ENCODE results near the gene ATP6V1F.

The ATP6V1F gene

GRCh38 chr7:128883622-128884448, 21.2 kb downstream of the ATP6V1F start:
- H3K36me3 ChIP-seq (ENCODE audit: control insufficient read depth in 1 of 2, insufficient read depth in 2 of 2, low read length in 2 of 2) = no peaks in the 10 kb centered on the region
- no peak overlapping the region for H3K9ac ChIP-seq (ENCODE audit: low read depth in 1 of 2, low read length in 2 of 2)
- no peaks in the 10 kb centered on the region for H3K9me3 ChIP-seq (ENCODE audit: control insufficient read depth in 1 of 2, low read length in 2 of 2)
- H3K27ac ChIP-seq (ENCODE audit: low read depth, low read length) = no peak overlapping the region
- peak overlapping the region in 1 of 2 donors; percentile 61 for H3K4me3 ChIP-seq (ENCODE audit: low read depth in 1 of 2, low read length in 2 of 2)
- no peaks in the 10 kb centered on the region for H3K27me3 ChIP-seq (ENCODE audit: control insufficient read depth in 1 of 2, insufficient read depth in 2 of 2, low read length in 2 of 2)
- H3K4me1 ChIP-seq (ENCODE audit: control insufficient read depth in 1 of 2, insufficient read depth in 2 of 2, low read length in 2 of 2) = peaks cover 5 to 9% of the 10 kb centered on the region in 2 donors

- Histone ChIP-seq H3K36me3 (ENCODE audit: control insufficient read depth in 1 of 2, insufficient read depth in 2 of 2, low read length in 2 of 2) (no peaks in the 10 kb centered on the region), H3K4me1 (ENCODE audit: control insufficient read depth in 1 of 2, insufficient read depth in 2 of 2, low read length in 2 of 2) (peaks cover 5 to 9% of the 10 kb centered on the region in 2 donors), H3K27me3 (ENCODE audit: control insufficient read depth in 1 of 2, insufficient read depth in 2 of 2, low read length in 2 of 2) (no peaks in the 10 kb centered on the region), H3K9ac (ENCODE audit: low read depth in 1 of 2, low read length in 2 of 2) (no peak overlapping the region), H3K9me3 (ENCODE audit: control insufficient read depth in 1 of 2, low read length in 2 of 2) (no peaks in the 10 kb centered on the region), H3K27ac (ENCODE audit: low read depth, low read length) (no peak overlapping the region), H3K4me3 (ENCODE audit: low read depth in 1 of 2, low read length in 2 of 2) (no peak overlapping the region)
These were observed 22.1 kb downstream of the ATP6V1F start for GRCh38 chr7:128884561-128885369.

GRCh38 chr7:128885370-128886187, 22.9 kb downstream of the ATP6V1F start:
- H3K9me3 ChIP-seq (ENCODE audit: control insufficient read depth in 1 of 2, low read length in 2 of 2) = no peaks in the 10 kb centered on the region
- H3K9ac ChIP-seq (ENCODE audit: low read depth in 1 of 2, low read length in 2 of 2) = no peak overlapping the region
- no peak overlapping the region for H3K27ac ChIP-seq (ENCODE audit: low read depth, low read length)
- H3K4me1 ChIP-seq (ENCODE audit: control insufficient read depth in 1 of 2, insufficient read depth in 2 of 2, low read length in 2 of 2) = peaks cover 5 to 9% of the 10 kb centered on the region in 2 donors
- peaks cover 0 to 4% of the 10 kb centered on the region in 2 donors for H3K27me3 ChIP-seq (ENCODE audit: control insufficient read depth in 1 of 2, insufficient read depth in 2 of 2, low read length in 2 of 2)
- H3K36me3 ChIP-seq (ENCODE audit: control insufficient read depth in 1 of 2, insufficient read depth in 2 of 2, low read length in 2 of 2) = no peaks in the 10 kb centered on the region
- no peak overlapping the region for H3K4me3 ChIP-seq (ENCODE audit: low read depth in 1 of 2, low read length in 2 of 2)

GRCh38 chr7:128886391-128887168, 23.9 kb downstream of the ATP6V1F start:
- Histone ChIP-seq H3K9me3 (ENCODE audit: control insufficient read depth in 1 of 2, low read length in 2 of 2) (no peaks in the 10 kb centered on the region), H3K4me1 (ENCODE audit: control insufficient read depth in 1 of 2, insufficient read depth in 2 of 2, low read length in 2 of 2) (peaks cover 5 to 15% of the 10 kb centered on the region in 2 donors), H3K36me3 (ENCODE audit: control insufficient read depth in 1 of 2, insufficient read depth in 2 of 2, low read length in 2 of 2) (no peaks in the 10 kb centered on the region), H3K27ac (ENCODE audit: low read depth, low read length) (no peak overlapping the region), H3K9ac (ENCODE audit: low read depth in 1 of 2, low read length in 2 of 2) (no peak overlapping the region), H3K4me3 (ENCODE audit: low read depth in 1 of 2, low read length in 2 of 2) (no peak overlapping the region), H3K27me3 (ENCODE audit: control insufficient read depth in 1 of 2, insufficient read depth in 2 of 2, low read length in 2 of 2) (peaks cover 4 to 6% of the 10 kb centered on the region in 2 donors)

DNA sequence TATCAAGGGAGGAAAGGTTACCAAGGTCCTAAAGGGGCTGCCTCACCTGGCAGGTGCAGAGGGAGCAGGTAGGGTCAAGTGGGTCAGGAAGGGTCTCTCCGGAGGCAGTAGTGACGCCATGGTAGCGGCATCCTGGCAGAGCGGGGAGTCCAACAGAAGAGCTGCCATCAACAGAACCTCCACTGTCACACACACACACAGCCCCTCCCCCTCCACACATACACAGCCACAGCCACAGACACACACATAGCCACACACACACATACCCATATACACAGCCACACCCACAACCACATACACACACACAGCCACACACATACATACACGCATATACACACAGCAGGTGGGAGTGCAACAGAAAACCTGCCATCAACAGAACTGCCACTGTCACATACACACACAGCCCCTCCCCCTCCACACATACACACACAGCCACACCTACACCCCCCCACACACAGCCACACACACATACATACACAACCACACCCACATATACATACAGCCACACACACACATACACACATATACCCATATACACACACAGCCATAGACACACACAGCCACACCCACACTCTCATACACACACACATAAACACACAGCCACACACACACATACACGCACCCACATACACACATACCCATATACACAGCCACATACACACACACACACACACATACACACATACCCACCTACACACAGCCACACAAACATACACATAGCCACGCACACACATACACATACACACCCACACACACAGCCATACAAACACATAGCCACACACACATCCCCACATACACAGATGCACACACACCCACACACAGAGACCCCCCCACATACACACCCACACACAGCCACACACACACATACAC, 24.7 kb downstream of the ATP6V1F start:
- no peak overlapping the region for H3K4me3 ChIP-seq (ENCODE audit: low read depth in 1 of 2, low read length in 2 of 2)
- peaks cover 4 to 8% of the 10 kb centered on the region in 2 donors for H3K27me3 ChIP-seq (ENCODE audit: control insufficient read depth in 1 of 2, insufficient read depth in 2 of 2, low read length in 2 of 2)
- H3K27ac ChIP-seq (ENCODE audit: low read depth, low read length) = no peak overlapping the region
- no peaks in the 10 kb centered on the region for H3K9me3 ChIP-seq (ENCODE audit: control insufficient read depth in 1 of 2, low read length in 2 of 2)
- no peak overlapping the region for H3K9ac ChIP-seq (ENCODE audit: low read depth in 1 of 2, low read length in 2 of 2)
- H3K36me3 ChIP-seq (ENCODE audit: control insufficient read depth in 1 of 2, insufficient read depth in 2 of 2, low read length in 2 of 2) = no peaks in the 10 kb centered on the region
- H3K4me1 ChIP-seq (ENCODE audit: control insufficient read depth in 1 of 2, insufficient read depth in 2 of 2, low read length in 2 of 2) = peaks cover 8 to 21% of the 10 kb centered on the region in 2 donors

DNA sequence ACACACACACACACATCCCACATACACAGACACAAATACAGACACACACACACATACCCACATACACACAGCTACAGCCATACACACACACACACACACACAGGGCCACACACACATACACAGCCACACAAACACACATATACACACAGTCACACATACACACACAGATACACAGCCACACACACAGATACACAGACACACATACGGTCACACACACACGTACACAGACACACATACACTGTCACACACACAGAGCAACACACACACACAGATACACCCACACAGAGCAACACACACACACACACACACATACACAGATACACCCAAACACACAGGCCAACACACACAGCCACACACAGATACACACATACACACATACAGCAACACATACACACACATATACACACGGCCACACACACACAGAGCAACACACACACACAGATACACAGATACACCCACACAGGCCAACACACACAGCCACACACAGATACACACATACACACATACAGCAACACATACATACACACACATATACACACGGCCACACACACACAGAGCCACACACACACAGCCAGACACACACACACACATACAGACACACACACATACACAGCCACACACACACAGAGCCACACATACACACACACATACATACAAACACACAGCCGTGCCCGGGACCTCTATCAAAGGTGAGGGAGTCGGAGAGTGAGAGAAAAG, 25.5 kb downstream of the ATP6V1F start:
- Histone ChIP-seq H3K9ac (ENCODE audit: low read depth in 1 of 2, low read length in 2 of 2) (no peak overlapping the region), H3K9me3 (ENCODE audit: control insufficient read depth in 1 of 2, low read length in 2 of 2) (no peaks in the 10 kb centered on the region), H3K4me1 (ENCODE audit: control insufficient read depth in 1 of 2, insufficient read depth in 2 of 2, low read length in 2 of 2) (peaks cover 15 to 27% of the 10 kb centered on the region in 2 donors), H3K27me3 (ENCODE audit: control insufficient read depth in 1 of 2, insufficient read depth in 2 of 2, low read length in 2 of 2) (peaks cover 4 to 8% of the 10 kb centered on the region in 2 donors), H3K36me3 (ENCODE audit: control insufficient read depth in 1 of 2, insufficient read depth in 2 of 2, low read length in 2 of 2) (no peaks in the 10 kb centered on the region), H3K4me3 (ENCODE audit: low read depth in 1 of 2, low read length in 2 of 2) (no peak overlapping the region), H3K27ac (ENCODE audit: low read depth, low read length) (no peak overlapping the region)

GRCh38 chr7:128888756-128889095, 26.1 kb downstream of the ATP6V1F start:
- no peak overlapping the region for H3K4me3 ChIP-seq (ENCODE audit: low read depth in 1 of 2, low read length in 2 of 2)
- H3K9me3 ChIP-seq (ENCODE audit: control insufficient read depth in 1 of 2, low read length in 2 of 2) = no peaks in the 10 kb centered on the region
- H3K9ac ChIP-seq (ENCODE audit: low read depth in 1 of 2, low read length in 2 of 2) = no peak overlapping the region
- peaks cover 4 to 8% of the 10 kb centered on the region in 2 donors for H3K27me3 ChIP-seq (ENCODE audit: control insufficient read depth in 1 of 2, insufficient read depth in 2 of 2, low read length in 2 of 2)
- no peaks in the 10 kb centered on the region for H3K36me3 ChIP-seq (ENCODE audit: control insufficient read depth in 1 of 2, insufficient read depth in 2 of 2, low read length in 2 of 2)
- no peak overlapping the region for H3K27ac ChIP-seq (ENCODE audit: low read depth, low read length)
- H3K4me1 ChIP-seq (ENCODE audit: control insufficient read depth in 1 of 2, insufficient read depth in 2 of 2, low read length in 2 of 2) = peaks cover 19 to 32% of the 10 kb centered on the region in 2 donors

- Histone ChIP-seq H3K9ac (ENCODE audit: low read depth in 1 of 2, low read length in 2 of 2) (no peak overlapping the region), H3K9me3 (ENCODE audit: control insufficient read depth in 1 of 2, low read length in 2 of 2) (no peaks in the 10 kb centered on the region), H3K4me3 (ENCODE audit: low read depth in 1 of 2, low read length in 2 of 2) (no peak overlapping the region), H3K27ac (ENCODE audit: low read depth, low read length) (no peak overlapping the region), H3K36me3 (ENCODE audit: control insufficient read depth in 1 of 2, insufficient read depth in 2 of 2, low read length in 2 of 2) (no peaks in the 10 kb centered on the region), H3K4me1 (ENCODE audit: control insufficient read depth in 1 of 2, insufficient read depth in 2 of 2, low read length in 2 of 2) (peaks cover 18 to 30% of the 10 kb centered on the region in 2 donors), H3K27me3 (ENCODE audit: control insufficient read depth in 1 of 2, insufficient read depth in 2 of 2, low read length in 2 of 2) (peaks cover 4 to 8% of the 10 kb centered on the region in 2 donors)
These were observed 26.5 kb downstream of the ATP6V1F start for GRCh38 chr7:128889121-128889520.

All from duodenal mucosa (tissue), 2 donors.